ENCODE measurements around the gene KLHL29. TPM values are rescaled to one million over a fixed set of nuclear protein-coding genes. Genes with fewer than 3 reads are reported as not detected.

KLHL29 gene
- total and polyA plus RNA-seq, 2 donors (not counting 3 experiments of a cell fraction or from before 2014, with no cell fraction given), result 4.6 to 12.7 TPM

DNA sequence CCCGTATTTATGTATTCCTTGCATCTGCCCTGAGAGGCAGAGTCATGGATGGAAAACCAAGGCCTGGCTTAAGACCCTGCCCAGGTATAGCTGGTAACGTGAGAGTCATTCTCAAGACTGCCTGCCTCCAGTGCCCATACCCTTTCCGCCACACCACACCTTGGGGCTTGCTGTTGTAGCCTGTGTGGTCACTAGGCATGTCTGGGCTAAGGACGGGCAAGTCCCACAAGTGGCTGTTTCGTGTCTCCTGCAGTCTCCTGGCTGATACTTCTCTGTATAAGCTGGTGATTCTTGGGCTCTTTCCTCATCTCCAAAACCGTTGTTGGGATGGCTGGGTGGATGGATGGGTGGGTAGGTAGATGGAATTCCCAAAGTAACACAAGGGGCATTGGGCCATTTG, 269.8 kb downstream of the KLHL29 start:
- H3K27me3 ChIP-seq (ENCODE audit: control insufficient read depth in 2 of 2, insufficient read depth in 2 of 2, low read length in 2 of 2), result no peaks in the 10 kb centered on the region
- H4K20me1 ChIP-seq (replicated peaks; ENCODE audit: control insufficient read depth, extremely low read depth, insufficient read depth, low read length), result no peaks in the 10 kb centered on the region
- H3K36me3 ChIP-seq (ENCODE audit: control insufficient read depth in 2 of 2, extremely low read depth in 1 of 2, insufficient read depth in 2 of 2, low read length in 2 of 2), result no peaks in the 10 kb centered on the region
- no peak overlapping the region for H2AFZ ChIP-seq (ENCODE audit: low read depth, low read length)
- intact Hi-C loops (cut with micrococcal nuclease) (no loop called here), dilution Hi-C loops (cut with MboI; ENCODE audit: extremely low pct_ligation_motif_present, low sequenced_read_pairs) (no loop called here)
- no peaks in the 10 kb centered on the region for H3K9me1 ChIP-seq (replicated peaks; ENCODE audit: control insufficient read depth, extremely low read depth, insufficient read depth, low read length)
- no TSS peak for BruUV-seq (replicated peaks)
- no peaks in the 10 kb centered on the region for H3K4me1 ChIP-seq (ENCODE audit: control insufficient read depth, extremely low read depth, insufficient read depth, low read length)
- H3K79me2 ChIP-seq (ENCODE audit: control insufficient read depth, insufficient read depth, low read length), result no peaks in the 10 kb centered on the region
- H3K9ac ChIP-seq (replicated peaks; ENCODE audit: extremely low read depth, insufficient read depth, low read length), result no peak overlapping the region
- TF ChIP-seq MYC (IDR thresholded peaks at IDR 0.05; ENCODE audit: low read depth, low read length) (no peak), FOS (IDR thresholded peaks at IDR 0.05; ENCODE audit: borderline replicate concordance, insufficient read depth, low read length) (no peak), GATA2 (IDR thresholded peaks at IDR 0.05; ENCODE audit: insufficient read depth, insufficient read length, low read depth, low read length) (no peak), EZH2 (IDR thresholded peaks at IDR 0.05; ENCODE audit: borderline replicate concordance, low read depth, low read length, severe bottlenecking) (no peak), CTCF (IDR thresholded peaks at IDR 0.05; ENCODE audit: extremely low read depth in 1 of 2, insufficient read depth in 1 of 2, low read depth in 1 of 2, low read length in 2 of 2) (no peak), POLR2A (IDR thresholded peaks at IDR 0.05; ENCODE audit: low read depth, low read length) (no peak), JUN (IDR thresholded peaks at IDR 0.05; ENCODE audit: borderline replicate concordance, insufficient read depth, insufficient read length, low read depth) (no peak), POLR2AphosphoS5 (IDR thresholded peaks at IDR 0.05; ENCODE audit: insufficient read depth, low read depth, low read length) (no peak)
- TF ChIP-seq, protein P1, sequence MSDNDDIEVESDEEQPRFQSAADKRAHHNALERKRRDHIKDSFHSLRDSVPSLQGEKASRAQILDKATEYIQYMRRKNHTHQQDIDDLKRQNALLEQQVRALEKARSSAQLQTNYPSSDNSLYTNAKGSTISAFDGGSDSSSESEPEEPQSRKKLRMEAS (IDR thresholded peaks at IDR 0.05; ENCODE audit: insufficient read depth, insufficient read length), result no peak
- no peak overlapping the region for H3K4me3 ChIP-seq (replicated peaks in 1 of 3; ENCODE audit: insufficient read depth in 1 of 3, low read depth in 1 of 3, low read length in 3 of 3)
- ChIA-PET CTCF (no interaction called here), POLR2A (no interaction called here)
- DNase-seq (ENCODE audit: low read depth, low spot score) (no peak), FAIRE-seq (no peak)
- no peak overlapping the region for H3K4me2 ChIP-seq (ENCODE audit: insufficient read depth, low read length)
- no peaks in the 10 kb centered on the region for H3K9me3 ChIP-seq (replicated peaks; ENCODE audit: control insufficient read depth, insufficient read depth, low read length)
- no peak overlapping the region for H3K27ac ChIP-seq (ENCODE audit: insufficient read depth, low read depth, low read length)

Data from endothelial cell of umbilical vein (primary cell).